B cell (primary cell): Measurements from ENCODE around the gene XRCC4. TPM values are rescaled to one million over a fixed set of nuclear protein-coding genes. Genes with fewer than 3 reads are reported as not detected.

Experiments
- ATAC-seq: fragments of 200-7000 bp; cut with Tn5 transposase; one replicate; pipeline ENCODE4 v1.10.0; 2021; ENCODE audit warnings: low read depth, mild to moderate bottlenecking, moderate number of reproducible peaks, moderate library complexity
- CTCF ChIA-PET: fragments of 350-600 bp; sonication (Branson Sonifier 250); formaldehyde crosslinking; loops from one replicate; lab custom pipeline; 2021; ENCODE audit warnings: antibody characterized with exemption, inconsistent platforms; lab: Charles Lee
- POLR2A ChIA-PET: fragments of 350-600 bp; sonication (Branson Sonifier 250); formaldehyde crosslinking; loops from one replicate; lab custom pipeline; 2021; ENCODE audit warnings: antibody characterized with exemption; lab: Charles Lee
- DNase-seq: peaks from one replicate; pipeline ENCODE4 v3.0.0; 2013
- H2AFZ ChIP-seq: 2 replicates; pipeline ENCODE4 v1.6.1; 2012; ENCODE audit warnings: mild to moderate bottlenecking, low read depth, low read length; ENCODE audit not compliant: insufficient read depth, poor library complexity, severe bottlenecking
- H3K27ac ChIP-seq, 2 donors: 1 replicate in 1 of 2; 2 replicates in 1 of 2; pipeline ENCODE4 v1.5.1; 2012 to 2013; ENCODE audit warnings: low read length in 2 of 2, mild to moderate bottlenecking in 2 of 2, moderate library complexity in 1 of 2
- H3K27me3 ChIP-seq, 4 experiments: fragments of 200-600 bp in 1 of 4; sonication (generic) in 1 of 4; replicated peaks in 1 of 4; 1 replicate in 2 of 4; 2 replicates in 2 of 4; pipeline versions ENCODE4 v1.6.1 to v1.7.0; 2013 to 2016; ENCODE audit warnings: low read length in 3 of 4, mild to moderate bottlenecking in 2 of 4, mixed read lengths in 1 of 4, moderate library complexity in 1 of 4; ENCODE audit not compliant: insufficient read depth in 4 of 4, control insufficient read depth in 3 of 4; ENCODE audit errors: control extremely low read depth in 1 of 4
- H3K36me3 ChIP-seq, 2 experiments: replicated peaks in 1 of 2; 1 replicate in 1 of 2; 2 replicates in 1 of 2; pipeline versions ENCODE4 v1.6.1 to v1.7.1; 2013; ENCODE audit warnings: low read length in 1 of 2; ENCODE audit not compliant: insufficient read depth in 2 of 2, control insufficient read depth in 1 of 2; ENCODE audit errors: control extremely low read depth in 1 of 2, extremely low read depth in 1 of 2
- H3K4me1 ChIP-seq, 2 donors: fragments of 200-600 bp in 1 of 2; sonication (generic) in 1 of 2; 1 replicate in 1 of 2; 2 replicates in 1 of 2; pipeline versions ENCODE4 v1.5.1 to v1.6.1; 2013 to 2017; ENCODE audit warnings: low read length in 2 of 2; ENCODE audit not compliant: control insufficient read depth in 2 of 2, insufficient read depth in 2 of 2
- H3K4me2 ChIP-seq: replicated peaks from 2 replicates; pipeline ENCODE3; 2012; ENCODE audit warnings: mild to moderate bottlenecking, low read depth, low read length; ENCODE audit not compliant: poor library complexity, severe bottlenecking
- H3K4me3 ChIP-seq, 5 experiments: fragments of 200-600 bp in 1 of 5; sonication (generic) in 1 of 5; 1 replicate in 3 of 5; 2 replicates in 2 of 5; pipeline versions ENCODE4 v1.5.1 to v1.7.0; 2011 to 2016; ENCODE audit warnings: low read length in 4 of 5, mild to moderate bottlenecking in 4 of 5, low read depth in 2 of 5, control low read depth in 1 of 5, moderate library complexity in 1 of 5; ENCODE audit not compliant: insufficient read depth in 1 of 5; ENCODE audit errors: control extremely low read depth in 1 of 5, extremely low read depth in 1 of 5
- H3K79me2 ChIP-seq: fragments of 200-600 bp; sonication (generic); one replicate; pipeline ENCODE4 v1.6.0; 2016; ENCODE audit warnings: low read length; ENCODE audit not compliant: control insufficient read depth, insufficient read depth
- H3K9ac ChIP-seq: fragments of 200-600 bp; sonication (generic); 2 replicates; pipeline ENCODE4 v1.6.1; 2017; ENCODE audit warnings: mild to moderate bottlenecking, low read length, moderate library complexity
- H3K9me3 ChIP-seq, 3 donors: one replicate each; pipeline versions ENCODE4 v1.6.1 to v1.7.1; 2013; ENCODE audit warnings: low read length in 2 of 3; ENCODE audit not compliant: control insufficient read depth in 2 of 3, insufficient read depth in 1 of 3; ENCODE audit errors: control extremely low read depth in 1 of 3
- H4K20me1 ChIP-seq: 2 replicates; pipeline ENCODE4 v1.6.0; 2012; ENCODE audit warnings: mild to moderate bottlenecking, low read length; ENCODE audit not compliant: insufficient read depth, control insufficient read depth, poor library complexity, severe bottlenecking
- H3K27ac Mint-ChIP-seq: one replicate; pipeline ENCODE4 v1.8.0; 2021; ENCODE audit warnings: mixed read lengths
- H3K27me3 Mint-ChIP-seq: one replicate; pipeline ENCODE4 v1.8.0; 2021; ENCODE audit warnings: mixed read lengths
- H3K4me1 Mint-ChIP-seq: one replicate; pipeline ENCODE4 v1.8.0; 2021; ENCODE audit warnings: mixed read lengths
- H3K4me3 Mint-ChIP-seq: one replicate; pipeline ENCODE4 v1.8.0; 2021; ENCODE audit warnings: mixed read lengths
- H3K9me3 Mint-ChIP-seq: one replicate; pipeline ENCODE4 v1.8.0; 2022; ENCODE audit warnings: mixed read lengths; ENCODE audit not compliant: insufficient read depth
- EZH2 ChIP-seq: IDR thresholded peaks from 2 replicates; pipeline ENCODE4 v1.6.1; 2012; ENCODE audit warnings: borderline replicate concordance, low read depth, mild to moderate bottlenecking, moderate library complexity, low read length; ENCODE audit not compliant: insufficient read depth, poor library complexity, severe bottlenecking
- WGBS: methylation state at CpG from one replicate; pipeline ENCODE4 v1.1.5; 2013; ENCODE audit warnings: missing lambda C conversion rate; ENCODE audit not compliant: insufficient coverage; 5-methylcytosine and 5-hydroxymethylcytosine counted together
- intact Hi-C: fragments of 100-400 bp; cut with micrococcal nuclease; formaldehyde crosslinking; loops from one replicate; pipeline ENCODE4 v1.10.0; 2022
- polyA plus RNA-seq: library from polyadenylated mRNA; depleted of rRNA; stranded (reverse); fragments of >200 nt; gene quantifications from 2 replicates; pipeline ENCODE4 v1.2.3, GENCODE V29; 2012
- total RNA-seq, 2 donors: library from RNA; stranded (reverse); fragments of 120-200 nt in 1 of 2; gene quantifications; 1 replicate in 1 of 2; 2 replicates in 1 of 2; pipeline versions ENCODE4 v1.2.3 to v1.2.4, GENCODE V29; 2013 to 2022
- TF ChIP-seq, protein P1 (sequence below): fragments of 200-600 bp; IDR thresholded peaks from one replicate; pipeline ENCODE4 v1.8.0; 2022; ENCODE audit warnings: antibody characterized with exemption, mild to moderate bottlenecking

Gene XRCC4
- total and polyA plus RNA-seq, 2 donors (not counting 1 experiment from before 2014, with no cell fraction given): 1.3 to 7.7 TPM

DNA sequence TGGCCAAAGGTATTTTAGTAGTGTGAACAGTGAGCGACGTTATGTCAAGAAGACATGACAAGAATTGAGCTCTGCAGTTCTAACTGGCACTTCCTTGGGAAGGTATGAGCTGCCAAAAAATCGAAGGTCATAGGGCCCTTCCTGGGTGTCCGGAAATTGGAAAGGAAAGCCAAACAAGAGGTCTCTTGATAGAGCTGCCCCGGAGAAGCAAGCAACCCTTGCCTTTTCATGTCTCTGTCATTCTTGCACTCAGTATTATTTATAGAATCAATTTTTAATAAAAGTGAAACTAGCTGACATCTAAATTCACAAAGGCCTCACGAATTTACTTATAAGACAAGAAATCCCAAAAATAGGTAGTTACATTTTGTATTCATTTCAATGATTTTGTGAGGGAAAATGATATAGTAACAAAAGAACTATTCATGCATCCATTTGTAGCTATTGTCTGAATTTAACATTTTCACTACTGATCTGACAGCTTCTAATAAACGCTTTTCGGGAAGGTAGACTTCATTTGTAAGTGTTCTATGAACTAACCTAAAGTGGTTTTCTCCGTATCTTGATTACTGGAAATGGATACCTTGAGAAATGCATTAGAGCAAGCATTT, 280.4 kb downstream of the XRCC4 start:
- intact Hi-C loops: no loop called here
- no peak overlapping the region for H3K4me2 ChIP-seq
- Mint-ChIP-seq H3K4me3 (no peak overlapping the region), H3K27ac (no peak overlapping the region), H3K9me3 (no peaks in the 10 kb centered on the region), H3K27me3 (no peaks in the 10 kb centered on the region), H3K4me1 (no peaks in the 10 kb centered on the region)
- no peaks in the 10 kb centered on the region for H3K27me3 ChIP-seq
- no peak overlapping the region for H3K9ac ChIP-seq
- H3K4me3 ChIP-seq: no peak overlapping the region
- H3K9me3 ChIP-seq: no peaks in the 10 kb centered on the region
- CTCF ChIA-PET: no interaction called here
- no peak for TF ChIP-seq EZH2
- TF ChIP-seq, protein P1, sequence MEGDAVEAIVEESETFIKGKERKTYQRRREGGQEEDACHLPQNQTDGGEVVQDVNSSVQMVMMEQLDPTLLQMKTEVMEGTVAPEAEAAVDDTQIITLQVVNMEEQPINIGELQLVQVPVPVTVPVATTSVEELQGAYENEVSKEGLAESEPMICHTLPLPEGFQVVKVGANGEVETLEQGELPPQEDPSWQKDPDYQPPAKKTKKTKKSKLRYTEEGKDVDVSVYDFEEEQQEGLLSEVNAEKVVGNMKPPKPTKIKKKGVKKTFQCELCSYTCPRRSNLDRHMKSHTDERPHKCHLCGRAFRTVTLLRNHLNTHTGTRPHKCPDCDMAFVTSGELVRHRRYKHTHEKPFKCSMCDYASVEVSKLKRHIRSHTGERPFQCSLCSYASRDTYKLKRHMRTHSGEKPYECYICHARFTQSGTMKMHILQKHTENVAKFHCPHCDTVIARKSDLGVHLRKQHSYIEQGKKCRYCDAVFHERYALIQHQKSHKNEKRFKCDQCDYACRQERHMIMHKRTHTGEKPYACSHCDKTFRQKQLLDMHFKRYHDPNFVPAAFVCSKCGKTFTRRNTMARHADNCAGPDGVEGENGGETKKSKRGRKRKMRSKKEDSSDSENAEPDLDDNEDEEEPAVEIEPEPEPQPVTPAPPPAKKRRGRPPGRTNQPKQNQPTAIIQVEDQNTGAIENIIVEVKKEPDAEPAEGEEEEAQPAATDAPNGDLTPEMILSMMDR: no peak
- ATAC-seq: no peak
- no peaks in the 10 kb centered on the region for H3K36me3 ChIP-seq
- no peaks in the 10 kb centered on the region for H4K20me1 ChIP-seq
- no peaks in the 10 kb centered on the region for H3K79me2 ChIP-seq
- WGBS: 83% methylated on average over 4 of the region's 9 CpGs
- H3K27ac ChIP-seq: no peak overlapping the region
- H2AFZ ChIP-seq: no peak overlapping the region
- no peak for DNase-seq
- H3K4me1 ChIP-seq: no peaks in the 10 kb centered on the region
- POLR2A ChIA-PET: interaction anchor here (0.6 kb wide), 1 partner anchor 54 kb away, joined by 8 read pairs; no protein-coding TSS in a partner anchor

DNA sequence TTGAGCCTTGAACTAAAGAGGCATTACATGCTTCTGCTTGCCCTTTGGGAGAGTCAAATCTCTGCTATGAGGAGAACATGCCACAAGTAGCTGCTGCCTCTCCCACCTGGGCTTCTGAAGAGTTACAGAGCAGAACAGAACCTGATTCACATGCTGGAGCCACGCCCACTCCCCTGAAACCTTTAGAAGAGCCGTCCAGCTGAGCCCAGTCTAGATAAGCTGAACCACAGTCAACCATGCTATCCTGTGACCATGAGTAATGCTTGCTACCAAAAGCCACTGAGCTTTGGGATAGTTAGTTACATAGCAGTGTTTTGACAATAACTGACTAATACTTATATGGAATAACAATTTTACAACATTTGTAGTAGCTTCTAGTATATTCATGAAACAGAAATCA, 283.2 kb downstream of the XRCC4 start:
- H3K4me3 Mint-ChIP-seq: no peak overlapping the region
- ATAC-seq: no peak

More for the DNA sequence above, 283.2 kb downstream of the XRCC4 start:
- Histone ChIP-seq H3K79me2 (no peaks in the 10 kb centered on the region), H3K9me3 (no peaks in the 10 kb centered on the region), H3K9ac (no peak overlapping the region), H3K27me3 (no peaks in the 10 kb centered on the region), H3K4me2 (no peak overlapping the region), H3K36me3 (no peaks in the 10 kb centered on the region), H3K4me1 (no peaks in the 10 kb centered on the region), H2AFZ (no peak overlapping the region), H3K4me3 (no peak overlapping the region), H4K20me1 (no peaks in the 10 kb centered on the region), H3K27ac (no peak overlapping the region)
- no peak for TF ChIP-seq EZH2
- TF ChIP-seq, protein P1: no peak
- peaks cover 4% of the 10 kb centered on the region for H3K4me1 Mint-ChIP-seq
- 100% methylated on average over 1 of the region's 2 CpGs for WGBS
- POLR2A ChIA-PET: no interaction called here
- no peaks in the 10 kb centered on the region for H3K9me3 Mint-ChIP-seq
- no peak overlapping the region for H3K27ac Mint-ChIP-seq
- no peaks in the 10 kb centered on the region for H3K27me3 Mint-ChIP-seq
- no peak for DNase-seq
- CTCF ChIA-PET: no interaction called here
- intact Hi-C loops: no loop called here
